Thyroid gland (tissue), 4 donors: ENCODE data around the gene TMIE. TPM values are rescaled to one million over a fixed set of nuclear protein-coding genes. Genes with fewer than 3 reads are reported as not detected.

Source experiments
- DNase-seq, 2 donors: peaks; one replicate each; pipeline ENCODE4 v3.0.0-alpha.2; 2019
- H3K27ac ChIP-seq, 3 donors: fragments of 200-600 bp; sonication (generic); 1 replicate in 2 of 3; 2 replicates in 1 of 3; pipeline ENCODE4 v1.5.1; 2016 to 2019; ENCODE audit warnings: mild to moderate bottlenecking in 1 of 3, moderate library complexity in 1 of 3
- H3K27me3 ChIP-seq: fragments of 200-600 bp; sonication (generic); one replicate; pipeline ENCODE4 v1.5.1; 2019
- H3K36me3 ChIP-seq, 2 donors: fragments of 200-600 bp; sonication (generic); one replicate each; pipeline ENCODE4 v1.5.1; 2016 to 2019
- H3K4me1 ChIP-seq, 2 donors: fragments of 200-600 bp; sonication (generic); one replicate each; pipeline ENCODE4 v1.5.1; 2017 to 2019
- H3K4me3 ChIP-seq, 3 donors: fragments of 200-600 bp; sonication (generic); replicated peaks in 1 of 3; 1 replicate in 2 of 3; 2 replicates in 1 of 3; pipeline ENCODE4 v1.5.1; 2016; ENCODE audit warnings: mild to moderate bottlenecking in 1 of 3
- H3K9me3 ChIP-seq: fragments of 200-600 bp; sonication (generic); one replicate; pipeline ENCODE4 v1.5.1; 2017
- CTCF ChIP-seq, 6 experiments: fragments of 200-600 bp in 3 of 6; fragments of 450-650 bp in 3 of 6; sonication (generic) in 3 of 6; IDR thresholded peaks; one replicate each; pipeline ENCODE4 v1.5.1; 2016 to 2019; ENCODE audit warnings: antibody characterized with exemption in 6 of 6, mild to moderate bottlenecking in 2 of 6, inconsistent platforms in 1 of 6, moderate library complexity in 1 of 6
- POLR2A ChIP-seq, 2 donors: fragments of 450-650 bp; IDR thresholded peaks; one replicate each; pipeline ENCODE4 v1.6.1; 2017; ENCODE audit warnings: antibody characterized with exemption in 2 of 2, mild to moderate bottlenecking in 2 of 2, moderate library complexity in 1 of 2
- WGBS, 2 donors: methylation state at CpG; one replicate each; pipeline ENCODE4 v1.1.5; 2017; 5-methylcytosine and 5-hydroxymethylcytosine counted together
- intact Hi-C: fragments of 100-400 bp; cut with DNase I; formaldehyde crosslinking; loops from one replicate; pipeline ENCODE4 v1.15.1; 2023
- total RNA-seq, 4 donors: library from RNA; depleted of rRNA; stranded (reverse); fragments of >200 nt; gene quantifications; one replicate each; pipeline ENCODE4 v1.2.3, GENCODE V29; 2016

Gene TMIE
- total RNA-seq, 4 donors from 2014 or later = 0.83 to 1.3 (median 1.1) TPM; not detected in 1

GRCh38 chr3:46706771-46707582 is 5.8 kb downstream of the TMIE start:
- DNase-seq = no peak

GRCh38 chr3:46707601-46708011 is 6.4 kb downstream of the TMIE start:
- DNase-seq = no peak
- intact Hi-C loops = loop anchor here (5.0 to 10.0 kb wide), 3 partner anchors 157 to 285 kb away; partner anchors contain the start of gene MYL3
- Histone ChIP-seq H3K4me3 (no peak overlapping the region), H3K9me3 (no peaks in the 10 kb centered on the region), H3K27me3 (no peaks in the 10 kb centered on the region), H3K27ac (no peak overlapping the region), H3K4me1 (no peaks in the 10 kb centered on the region), H3K36me3 (no peaks in the 10 kb centered on the region)
- TF ChIP-seq POLR2A (IDR thresholded peaks at IDR 0.05) = no peak
- TF ChIP-seq CTCF (IDR thresholded peaks at IDR 0.05) = no peak
- WGBS, 2 donors = 79 to 84% methylated on average over 4 to 6 of the region's 7 CpGs

More at GRCh38 chr3:46706771-46707582, 5.8 kb downstream of the TMIE start:
- Histone ChIP-seq H3K4me1 (no peaks in the 10 kb centered on the region), H3K9me3 (no peaks in the 10 kb centered on the region), H3K27me3 (no peaks in the 10 kb centered on the region), H3K36me3 (no peaks in the 10 kb centered on the region), H3K4me3 (no peak overlapping the region), H3K27ac (no peak overlapping the region)
- WGBS, 2 donors = 66 to 77% methylated on average over 2 to 12 of the region's 13 CpGs
- intact Hi-C loops = loop anchor here (5.0 to 10.0 kb wide), 3 partner anchors 158 to 285 kb away; partner anchors contain the start of gene MYL3
- TF ChIP-seq CTCF (IDR thresholded peaks at IDR 0.05) (no peak), POLR2A (IDR thresholded peaks at IDR 0.05) (no peak)

GRCh38 chr3:46708401-46709156 is 7.4 kb downstream of the TMIE start:
- H3K27ac ChIP-seq = no peak overlapping the region
- 82 to 84% methylated on average over 9 to 10 of the region's 11 CpGs for WGBS, 2 donors
- H3K36me3 ChIP-seq = no peaks in the 10 kb centered on the region
- DNase-seq = no peak
- no peak overlapping the region for H3K4me3 ChIP-seq
- intact Hi-C loops = loop anchor here (5.0 to 10.0 kb wide), 3 partner anchors 156 to 284 kb away; partner anchors contain the start of gene MYL3
- no peaks in the 10 kb centered on the region for H3K9me3 ChIP-seq
- H3K4me1 ChIP-seq = no peaks in the 10 kb centered on the region
- no peak for TF ChIP-seq CTCF (IDR thresholded peaks at IDR 0.05)
- no peak for TF ChIP-seq POLR2A (IDR thresholded peaks at IDR 0.05)
- H3K27me3 ChIP-seq = no peaks in the 10 kb centered on the region

- no peaks in the 10 kb centered on the region for H3K27me3 ChIP-seq
- intact Hi-C loops = loop anchor here (5.0 to 10.0 kb wide), 3 partner anchors 156 to 283 kb away; partner anchors contain the start of gene MYL3
- 89 to 97% methylated on average over 7 of the region's 7 CpGs for WGBS, 2 donors
- H3K36me3 ChIP-seq = no peaks in the 10 kb centered on the region
- no peak overlapping the region for H3K27ac ChIP-seq
- no peak for DNase-seq
- TF ChIP-seq CTCF (IDR thresholded peaks at IDR 0.05) (no peak), POLR2A (IDR thresholded peaks at IDR 0.05) (no peak)
- no peaks in the 10 kb centered on the region for H3K4me1 ChIP-seq
- no peaks in the 10 kb centered on the region for H3K9me3 ChIP-seq
- H3K4me3 ChIP-seq = no peak overlapping the region
Measured at GRCh38 chr3:46709157-46709654, 8.0 kb downstream of the TMIE start.
